ENCODE results near the gene USP7. TPM values are rescaled to one million over a fixed set of nuclear protein-coding genes. Genes with fewer than 3 reads are reported as not detected.
A peak's percentile ranks its signal among the peaks of the same experiment; 100 is the strongest.

USP7 gene
- total RNA-seq, 1 donor from 2014 or later = 176 TPM

DNA sequence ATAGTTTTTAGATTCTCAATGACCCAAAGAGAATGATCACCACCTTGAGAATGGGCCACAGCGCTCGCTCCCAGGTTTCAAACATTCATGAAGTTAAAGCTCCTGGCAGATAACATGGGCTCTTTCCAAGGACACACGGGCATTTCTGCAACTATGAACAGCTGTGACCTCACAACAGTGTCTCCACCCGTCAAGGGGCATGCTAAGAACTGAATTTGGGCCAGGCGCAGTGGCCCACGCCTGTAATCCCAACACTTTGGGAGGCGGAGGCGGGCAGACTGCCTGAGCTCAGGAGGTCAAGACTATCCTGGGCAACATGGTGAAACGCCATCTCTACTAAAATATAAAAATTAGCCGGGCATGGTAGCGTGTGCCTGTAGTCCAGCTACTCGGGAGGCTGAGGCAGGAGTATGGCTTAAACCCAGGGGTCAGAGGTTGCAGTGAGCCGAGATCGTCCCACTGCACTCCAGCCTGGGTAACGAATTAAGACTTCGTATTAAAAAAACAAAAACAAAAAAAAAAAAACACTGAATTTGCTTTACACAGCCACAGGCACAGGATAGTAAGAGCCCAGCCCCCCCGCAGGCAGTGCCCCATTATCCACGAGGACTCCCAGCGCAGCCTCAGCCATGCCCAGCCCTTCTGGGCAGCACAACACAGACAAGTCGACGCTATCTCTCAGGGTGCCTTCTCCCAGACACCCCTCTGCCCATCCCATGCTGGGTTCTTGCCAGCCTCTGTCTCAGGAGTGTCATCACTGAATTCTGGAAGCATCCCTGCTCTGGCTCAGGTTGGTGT is 7.2 kb downstream of the USP7 start:
- intact Hi-C loops (cut with micrococcal nuclease) = loop anchor here (5.0 kb wide), 1 partner anchor 279 kb away; no protein-coding TSS in a partner anchor
- no peak for DNase-seq (ENCODE audit: low spot score)
- H3K9me3 Mint-ChIP-seq = no peaks in the 10 kb centered on the region
- H3K4me3 Mint-ChIP-seq (ENCODE audit: low read depth) = no peak overlapping the region
- H3K36me3 Mint-ChIP-seq (ENCODE audit: low read depth) = peaks cover 1% of the 10 kb centered on the region
- peaks cover 72% of the 10 kb centered on the region for H3K4me1 Mint-ChIP-seq (ENCODE audit: low read depth)
- H3K27ac Mint-ChIP-seq = peak overlapping the region; percentile 28
- H3K27me3 Mint-ChIP-seq (ENCODE audit: low read depth) = no peaks in the 10 kb centered on the region

- no peak for DNase-seq (ENCODE audit: low spot score)
- Mint-ChIP-seq H3K9me3 (no peaks in the 10 kb centered on the region), H3K27me3 (ENCODE audit: low read depth) (no peaks in the 10 kb centered on the region), H3K36me3 (ENCODE audit: low read depth) (no peaks in the 10 kb centered on the region), H3K4me1 (ENCODE audit: low read depth) (peaks cover 70% of the 10 kb centered on the region), H3K27ac (no peak overlapping the region), H3K4me3 (ENCODE audit: low read depth) (no peak overlapping the region)
- intact Hi-C loops (cut with micrococcal nuclease) = loop anchor here (5.0 kb wide), 1 partner anchor 279 kb away; no protein-coding TSS in a partner anchor
Observed at GRCh38 chr16:8955828-8956227, 7.9 kb downstream of the USP7 start.

DNA sequence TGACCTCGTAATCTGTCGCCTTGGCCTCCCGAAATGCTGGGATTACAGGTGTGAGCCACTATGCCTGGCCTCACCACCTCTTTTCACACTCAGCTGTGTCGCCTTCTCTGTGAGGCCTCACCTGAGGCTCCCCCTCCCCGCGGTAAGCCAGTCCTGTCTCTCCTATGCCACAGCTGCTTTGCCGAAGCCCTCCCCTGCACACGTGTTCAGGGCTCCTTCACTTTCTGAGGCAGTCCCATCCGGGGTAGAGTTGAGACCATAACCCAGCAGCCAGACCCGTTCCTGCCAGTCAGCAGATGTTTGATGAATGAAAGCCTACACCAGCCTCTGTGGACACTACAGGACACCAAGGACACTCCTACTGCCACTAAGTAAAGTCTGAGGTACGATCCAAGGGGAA is 10.6 kb downstream of the USP7 start:
- intact Hi-C loops (cut with micrococcal nuclease) = no loop called here

GRCh38 chr16:8952281-8952751 is 11.4 kb downstream of the USP7 start:
- Mint-ChIP-seq H3K27ac (no peak overlapping the region), H3K9me3 (no peaks in the 10 kb centered on the region), H3K4me1 (ENCODE audit: low read depth) (peaks cover 60% of the 10 kb centered on the region), H3K36me3 (ENCODE audit: low read depth) (no peaks in the 10 kb centered on the region), H3K27me3 (ENCODE audit: low read depth) (no peaks in the 10 kb centered on the region), H3K4me3 (ENCODE audit: low read depth) (no peak overlapping the region)
- no peak for DNase-seq (ENCODE audit: low spot score)
- intact Hi-C loops (cut with micrococcal nuclease) = no loop called here

More for the DNA sequence above, 10.6 kb downstream of the USP7 start:
- Mint-ChIP-seq H3K36me3 (ENCODE audit: low read depth) (no peaks in the 10 kb centered on the region), H3K4me3 (ENCODE audit: low read depth) (no peak overlapping the region), H3K27me3 (ENCODE audit: low read depth) (no peaks in the 10 kb centered on the region), H3K27ac (no peak overlapping the region), H3K9me3 (no peaks in the 10 kb centered on the region), H3K4me1 (ENCODE audit: low read depth) (peaks cover 65% of the 10 kb centered on the region)
- no peak for DNase-seq (ENCODE audit: low spot score)

GRCh38 chr16:8951447-8952280 is 12.0 kb downstream of the USP7 start:
- H3K4me1 Mint-ChIP-seq (ENCODE audit: low read depth) = peaks cover 54% of the 10 kb centered on the region
- H3K27me3 Mint-ChIP-seq (ENCODE audit: low read depth) = no peaks in the 10 kb centered on the region
- no peaks in the 10 kb centered on the region for H3K36me3 Mint-ChIP-seq (ENCODE audit: low read depth)
- peak overlapping the region; percentile 5 for H3K27ac Mint-ChIP-seq
- no peak overlapping the region for H3K4me3 Mint-ChIP-seq (ENCODE audit: low read depth)
- intact Hi-C loops (cut with micrococcal nuclease) = no loop called here
- no peaks in the 10 kb centered on the region for H3K9me3 Mint-ChIP-seq
- no peak for DNase-seq (ENCODE audit: low spot score)

- Mint-ChIP-seq H3K4me3 (ENCODE audit: low read depth) (no peak overlapping the region), H3K36me3 (ENCODE audit: low read depth) (no peaks in the 10 kb centered on the region), H3K27ac (no peak overlapping the region), H3K9me3 (no peaks in the 10 kb centered on the region), H3K27me3 (ENCODE audit: low read depth) (no peaks in the 10 kb centered on the region), H3K4me1 (ENCODE audit: low read depth) (peaks cover 54% of the 10 kb centered on the region)
- no peak for DNase-seq (ENCODE audit: low spot score)
- intact Hi-C loops (cut with micrococcal nuclease) = no loop called here
Observed at GRCh38 chr16:8950580-8951077, 13.1 kb downstream of the USP7 start.

DNA sequence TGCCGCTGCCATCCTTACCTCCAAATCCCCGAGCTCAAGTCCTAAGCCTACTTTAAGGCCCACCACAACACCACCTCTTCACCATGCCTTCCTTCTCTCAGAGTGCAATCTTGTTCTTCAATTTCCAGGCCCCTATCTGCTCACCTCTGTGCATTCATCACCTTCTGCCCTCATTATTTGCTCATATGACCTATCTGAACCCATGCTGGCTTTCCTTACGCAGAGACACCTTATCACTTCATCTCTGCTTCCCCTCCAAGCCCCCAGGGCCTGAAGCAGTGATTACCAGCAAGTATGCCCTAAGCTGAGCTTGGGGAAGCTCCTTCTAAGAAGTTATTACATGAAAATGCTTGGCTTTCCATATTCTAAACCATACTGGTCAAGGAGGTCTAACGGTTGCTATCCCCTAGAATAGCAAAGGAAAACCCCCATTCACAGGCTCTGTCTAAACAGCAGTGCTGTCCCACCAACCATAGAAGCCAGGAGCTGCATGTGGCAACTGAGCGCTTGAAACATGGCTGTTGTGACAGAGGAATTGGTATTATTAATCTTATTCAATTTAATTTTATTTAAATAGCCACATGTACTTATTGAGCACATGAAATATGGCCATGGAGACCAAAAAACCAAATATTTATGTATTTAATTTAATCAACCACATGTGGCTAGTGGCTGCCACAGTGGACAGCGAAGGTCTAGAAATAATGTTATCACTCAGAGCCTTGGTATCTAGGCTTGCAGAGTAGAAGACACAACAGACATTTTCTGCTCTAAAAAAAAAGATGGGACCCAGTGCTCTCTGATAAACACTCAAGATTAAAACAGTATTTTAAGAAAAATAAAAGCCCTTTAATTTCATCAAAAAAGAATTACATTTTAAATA is 13.9 kb downstream of the USP7 start:
- intact Hi-C loops (cut with micrococcal nuclease) = no loop called here
- no peaks in the 10 kb centered on the region for H3K27me3 Mint-ChIP-seq (ENCODE audit: low read depth)
- H3K27ac Mint-ChIP-seq = no peak overlapping the region
- H3K4me3 Mint-ChIP-seq (ENCODE audit: low read depth) = no peak overlapping the region
- no peak for DNase-seq (ENCODE audit: low spot score)
- no peaks in the 10 kb centered on the region for H3K36me3 Mint-ChIP-seq (ENCODE audit: low read depth)
- H3K4me1 Mint-ChIP-seq (ENCODE audit: low read depth) = peaks cover 57% of the 10 kb centered on the region
- no peaks in the 10 kb centered on the region for H3K9me3 Mint-ChIP-seq

GRCh38 chr16:8948831-8949230 is 14.9 kb downstream of the USP7 start:
- Mint-ChIP-seq H3K27ac (no peak overlapping the region), H3K36me3 (ENCODE audit: low read depth) (no peaks in the 10 kb centered on the region), H3K9me3 (no peaks in the 10 kb centered on the region), H3K4me1 (ENCODE audit: low read depth) (peaks cover 64% of the 10 kb centered on the region), H3K4me3 (ENCODE audit: low read depth) (no peak overlapping the region), H3K27me3 (ENCODE audit: low read depth) (no peaks in the 10 kb centered on the region)
- intact Hi-C loops (cut with micrococcal nuclease) = no loop called here
- DNase-seq (ENCODE audit: low spot score) = no peak

DNA sequence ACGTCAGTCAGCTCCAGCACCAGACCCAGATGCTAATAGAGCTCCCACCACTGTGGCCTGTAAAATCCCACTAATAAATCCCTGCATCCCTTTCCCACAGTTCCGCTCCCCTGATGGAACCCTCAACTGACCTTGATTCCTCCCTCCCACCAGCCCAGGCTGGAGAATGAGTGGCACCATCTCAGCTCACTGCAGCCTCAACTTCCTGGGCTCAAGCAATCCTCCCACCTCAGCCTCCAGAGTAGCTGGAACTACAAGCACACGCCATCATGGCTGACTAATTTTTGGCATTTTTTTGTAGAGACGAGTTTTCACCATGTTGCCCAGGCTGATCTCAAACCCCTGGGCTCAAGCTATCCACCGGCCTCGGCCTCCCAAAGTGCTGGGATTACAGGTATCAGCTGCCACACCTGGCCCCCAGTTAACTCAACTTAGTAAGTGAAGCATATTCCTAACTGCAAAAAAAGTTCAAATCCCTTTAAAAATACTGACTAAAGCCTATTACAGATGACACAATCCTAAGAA is 15.6 kb downstream of the USP7 start:
- peaks cover 68% of the 10 kb centered on the region for H3K4me1 Mint-ChIP-seq (ENCODE audit: low read depth)
- H3K4me3 Mint-ChIP-seq (ENCODE audit: low read depth) = no peak overlapping the region
- intact Hi-C loops (cut with micrococcal nuclease) = no loop called here
- H3K27ac Mint-ChIP-seq = no peak overlapping the region
- H3K9me3 Mint-ChIP-seq = no peaks in the 10 kb centered on the region
- DNase-seq (ENCODE audit: low spot score) = no peak
- H3K36me3 Mint-ChIP-seq (ENCODE audit: low read depth) = no peaks in the 10 kb centered on the region
- H3K27me3 Mint-ChIP-seq (ENCODE audit: low read depth) = no peaks in the 10 kb centered on the region

DNA sequence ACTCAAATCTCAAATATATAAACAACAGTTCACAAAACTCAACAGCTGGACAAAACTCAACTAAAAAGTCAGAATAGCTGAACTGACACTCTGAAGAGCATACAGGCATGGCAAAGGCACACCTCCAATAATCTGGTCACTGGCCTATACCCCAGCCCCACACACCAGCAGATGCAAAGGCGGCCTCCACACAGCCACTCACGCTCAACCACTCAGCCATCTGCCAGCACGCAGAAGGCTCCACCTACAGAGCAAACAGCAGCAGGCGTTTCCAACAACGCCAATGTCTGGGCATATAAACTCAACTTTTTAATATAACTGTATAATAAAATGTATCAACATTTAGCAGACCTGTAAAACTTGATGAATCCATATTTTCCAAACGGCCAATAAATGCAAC is 17.2 kb downstream of the USP7 start:
- Mint-ChIP-seq H3K27me3 (ENCODE audit: low read depth) (no peaks in the 10 kb centered on the region), H3K4me3 (ENCODE audit: low read depth) (no peak overlapping the region), H3K36me3 (ENCODE audit: low read depth) (no peaks in the 10 kb centered on the region), H3K27ac (no peak overlapping the region), H3K9me3 (no peaks in the 10 kb centered on the region), H3K4me1 (ENCODE audit: low read depth) (peaks cover 64% of the 10 kb centered on the region)
- DNase-seq (ENCODE audit: low spot score) = no peak
- intact Hi-C loops (cut with micrococcal nuclease) = no loop called here

GRCh38 chr16:8945626-8946296 is 17.9 kb downstream of the USP7 start:
- intact Hi-C loops (cut with micrococcal nuclease) = loop anchor here (2.0 kb wide), 1 partner anchor 13 kb away; no protein-coding TSS in a partner anchor
- H3K36me3 Mint-ChIP-seq (ENCODE audit: low read depth) = no peaks in the 10 kb centered on the region
- H3K4me1 Mint-ChIP-seq (ENCODE audit: low read depth) = peaks cover 59% of the 10 kb centered on the region
- DNase-seq (ENCODE audit: low spot score) = no peak
- no peak overlapping the region for H3K4me3 Mint-ChIP-seq (ENCODE audit: low read depth)
- H3K27me3 Mint-ChIP-seq (ENCODE audit: low read depth) = no peaks in the 10 kb centered on the region
- no peaks in the 10 kb centered on the region for H3K9me3 Mint-ChIP-seq
- peak overlapping the region; percentile 36 for H3K27ac Mint-ChIP-seq
